CD4-positive, alpha-beta T cell (primary cell): ENCODE data around the gene SFN. TPM values are rescaled to one million over a fixed set of nuclear protein-coding genes. Genes with fewer than 3 reads are reported as not detected.

Source experiments
- ATAC-seq: fragments of 200-7000 bp; cut with Tn5 transposase; one replicate; pipeline ENCODE4 v1.10.0; 2022; ENCODE audit warnings: mild to moderate bottlenecking; ENCODE audit not compliant: poor library complexity
- CTCF ChIA-PET: fragments of 350-600 bp; sonication (Branson Sonifier 250); formaldehyde crosslinking; loops from one replicate; lab custom pipeline; 2021; ENCODE audit warnings: antibody characterized with exemption, inconsistent platforms; lab: Charles Lee
- POLR2A ChIA-PET: fragments of 350-600 bp; sonication (Branson Sonifier 250); formaldehyde crosslinking; loops from one replicate; lab custom pipeline; 2021; ENCODE audit warnings: antibody characterized with exemption, inconsistent platforms; lab: Charles Lee
- DNase-seq, 14 experiments: peaks; one replicate each; pipeline ENCODE4 v3.0.0-alpha.2; 2013 to 2020; ENCODE audit warnings: mixed read lengths in 2 of 14
- H3K27ac ChIP-seq, 2 donors: one replicate each; pipeline versions ENCODE4 v1.5.1 to v1.7.0; 2013; ENCODE audit warnings: low read length in 2 of 2, low read depth in 1 of 2, mild to moderate bottlenecking in 1 of 2
- H3K27me3 ChIP-seq, 2 experiments: 1 replicate in 1 of 2; 2 replicates in 1 of 2; pipeline versions ENCODE4 v1.6.1 to v1.7.0; 2013; ENCODE audit warnings: low read length in 2 of 2, control low read depth in 1 of 2, mild to moderate bottlenecking in 1 of 2, moderate library complexity in 1 of 2; ENCODE audit not compliant: insufficient read depth in 2 of 2, control insufficient read depth in 1 of 2
- H3K36me3 ChIP-seq: one replicate; pipeline ENCODE4 v1.6.1; 2013; ENCODE audit warnings: low read length, control low read depth; ENCODE audit not compliant: insufficient read depth
- H3K4me1 ChIP-seq: one replicate; pipeline ENCODE4 v1.6.1; 2013; ENCODE audit warnings: low read length, control low read depth; ENCODE audit not compliant: insufficient read depth
- H3K4me3 ChIP-seq: one replicate; pipeline ENCODE4 v1.5.1; 2013; ENCODE audit warnings: mild to moderate bottlenecking, low read length, moderate library complexity
- H3K9me3 ChIP-seq, 2 experiments: 1 replicate in 1 of 2; 2 replicates in 1 of 2; pipeline versions ENCODE4 v1.6.1 to v1.7.0; 2013; ENCODE audit warnings: low read length in 2 of 2, mild to moderate bottlenecking in 2 of 2, control low read depth in 1 of 2, moderate library complexity in 1 of 2; ENCODE audit not compliant: control insufficient read depth in 1 of 2, insufficient read depth in 1 of 2
- H3K27ac Mint-ChIP-seq: one replicate; pipeline ENCODE4 v1.8.0; 2020; ENCODE audit warnings: mixed read lengths
- H3K27me3 Mint-ChIP-seq: one replicate; pipeline ENCODE4 v1.8.0; 2021; ENCODE audit warnings: mixed read lengths
- H3K36me3 Mint-ChIP-seq: one replicate; pipeline ENCODE4 v1.8.0; 2021; ENCODE audit warnings: low read depth, mixed read lengths
- H3K4me1 Mint-ChIP-seq: one replicate; pipeline ENCODE4 v1.8.0; 2021; ENCODE audit warnings: low read depth, mixed read lengths
- H3K4me3 Mint-ChIP-seq: one replicate; pipeline ENCODE4 v1.8.0; 2020; ENCODE audit warnings: mild to moderate bottlenecking, mixed read lengths
- H3K9me3 Mint-ChIP-seq: one replicate; pipeline ENCODE4 v1.8.0; 2020; ENCODE audit warnings: mixed read lengths
- CTCF ChIP-seq: fragments of 200-600 bp; IDR thresholded peaks from one replicate; pipeline ENCODE4 v1.8.0; 2022; ENCODE audit warnings: antibody characterized with exemption, mild to moderate bottlenecking
- intact Hi-C, 2 experiments: fragments of 100-400 bp; cut with DNase I in 1 of 2; cut with micrococcal nuclease in 1 of 2; formaldehyde crosslinking; loops; one replicate each; pipeline versions ENCODE4 v1.15.1 to v1.9.0; 2023 to 2025; cut with DNase I, micrococcal nuclease
- total RNA-seq, 174 experiments: library from RNA in 2 of 174; stranded (reverse) in 2 of 174; gene quantifications; one replicate each; pipeline ENCODE4 v1.2.3 and lab custom pipeline; 2021 to 2026

The SFN gene
- total RNA-seq, 2 experiments from 2014 or later, result 1.2 to 2.0 TPM

- H3K36me3 ChIP-seq, result peaks cover 59% of the 10 kb centered on the region
Observed at GRCh38 chr1:26889551-26890466, 26.9 kb downstream of the SFN start, which contains the start of gene GPN2. GPN2 (minus strand) TSS chr1:26890283; CDS start chr1:26890096, 187 bp downstream.

GRCh38 chr1:26890467-26890796 lies 27.5 kb downstream of the SFN start:
- Histone ChIP-seq H3K4me3 (peak overlapping the region; percentile 89), H3K27ac (peak overlapping the region; percentile 87 to 89), H3K4me1 (peaks cover 31% of the 10 kb centered on the region), H3K9me3 (no peaks in the 10 kb centered on the region), H3K36me3 (peaks cover 59% of the 10 kb centered on the region), H3K27me3 (no peaks in the 10 kb centered on the region)
- Mint-ChIP-seq H3K4me3 (peak overlapping the region; percentile 96), H3K36me3 (peaks cover 88% of the 10 kb centered on the region), H3K27ac (peak overlapping the region; percentile 97), H3K4me1 (peaks cover 35% of the 10 kb centered on the region), H3K9me3 (no peaks in the 10 kb centered on the region), H3K27me3 (no peaks in the 10 kb centered on the region)
- ATAC-seq (peak; percentile 45), DNase-seq (no peak)
- POLR2A ChIA-PET, result interaction anchor here (0.6 to 3.4 kb wide), 18 partner anchors 9 to 1752 kb away, joined by 3 to 82 read pairs (median 4); partner anchors contain the start of genes GPATCH3, HMGN2, NUDC and PIGV
- no peak for TF ChIP-seq CTCF
- intact Hi-C loops, result loop anchor here in 1 of 2 experiments (1.0 to 5.0 kb wide), 2 partner anchors 31 to 458 kb away; partner anchors contain the start of genes DHDDS and NUDC
- CTCF ChIA-PET, result interaction anchor here (0.9 to 1.4 kb wide), 5 partner anchors 9 to 291 kb away, joined by 3 to 5 read pairs (median 3); partner anchors contain the start of gene GPATCH3

More at GRCh38 chr1:26889551-26890466, 26.9 kb downstream of the SFN start, which contains the start of gene GPN2:
- no peaks in the 10 kb centered on the region for H3K9me3 ChIP-seq
- no peak for TF ChIP-seq CTCF
- peaks cover 31% of the 10 kb centered on the region for H3K4me1 ChIP-seq
- Mint-ChIP-seq H3K9me3 (no peaks in the 10 kb centered on the region), H3K27ac (peak within 1 kb of the TSS; percentile 97), H3K4me3 (peak within 1 kb of the TSS; percentile 96), H3K36me3 (peaks cover 88% of the 10 kb centered on the region), H3K27me3 (no peaks in the 10 kb centered on the region), H3K4me1 (peaks cover 39% of the 10 kb centered on the region)
- H3K4me3 ChIP-seq, result peak within 1 kb of the TSS; percentile 89
- no peaks in the 10 kb centered on the region for H3K27me3 ChIP-seq
- peak; percentile 59 to 90 (median 70) for DNase-seq
- ATAC-seq, result peak; percentile 91
- POLR2A ChIA-PET, result interaction anchor here (0.6 to 3.4 kb wide), 19 partner anchors 10 to 1753 kb away, joined by 3 to 82 read pairs (median 4); partner anchors contain the start of genes GPATCH3, HMGN2, NUDC and PIGV
- CTCF ChIA-PET, result interaction anchor here (0.9 to 1.4 kb wide), 5 partner anchors 9 to 290 kb away, joined by 3 to 5 read pairs (median 3); partner anchors contain the start of gene GPATCH3
- H3K27ac ChIP-seq, result peak within 1 kb of the TSS; percentile 87 to 89
- intact Hi-C loops, result loop anchor here in 1 of 2 experiments (1.0 to 5.0 kb wide), 2 partner anchors 31 to 458 kb away; partner anchors contain the start of genes DHDDS and NUDC

GRCh38 chr1:26894263-26894662 lies 31.3 kb downstream of the SFN start:
- no peak for ATAC-seq
- no peak for DNase-seq
- H3K27me3 Mint-ChIP-seq, result no peaks in the 10 kb centered on the region
- Histone ChIP-seq H3K4me1 (peaks cover 25% of the 10 kb centered on the region), H3K27ac (no peak overlapping the region), H3K36me3 (peaks cover 57% of the 10 kb centered on the region), H3K9me3 (no peaks in the 10 kb centered on the region), H3K4me3 (no peak overlapping the region), H3K27me3 (no peaks in the 10 kb centered on the region)
- peaks cover 84% of the 10 kb centered on the region for H3K36me3 Mint-ChIP-seq
- H3K4me1 Mint-ChIP-seq, result peaks cover 24% of the 10 kb centered on the region
- no peaks in the 10 kb centered on the region for H3K9me3 Mint-ChIP-seq
- intact Hi-C loops, result loop anchor here in 1 of 2 experiments (5.0 kb wide), 1 partner anchor 462 kb away; the partner anchor contains the start of gene DHDDS
- H3K27ac Mint-ChIP-seq, result no peak overlapping the region
- CTCF ChIA-PET, result no interaction called here
- TF ChIP-seq CTCF, result no peak
- peak overlapping the region; percentile 53 for H3K4me3 Mint-ChIP-seq
- POLR2A ChIA-PET, result no interaction called here
